LNCAP (cell line): Measurements from ENCODE around the gene MCUR1.

Experiments
- TF ChIP-seq, protein P1 (sequence below): fragments of 450-650 bp; IDR thresholded peaks from 2 replicates; pipeline ENCODE4 v1.5.1; 2017; ENCODE audit warnings: mild to moderate bottlenecking

Gene MCUR1

DNA sequence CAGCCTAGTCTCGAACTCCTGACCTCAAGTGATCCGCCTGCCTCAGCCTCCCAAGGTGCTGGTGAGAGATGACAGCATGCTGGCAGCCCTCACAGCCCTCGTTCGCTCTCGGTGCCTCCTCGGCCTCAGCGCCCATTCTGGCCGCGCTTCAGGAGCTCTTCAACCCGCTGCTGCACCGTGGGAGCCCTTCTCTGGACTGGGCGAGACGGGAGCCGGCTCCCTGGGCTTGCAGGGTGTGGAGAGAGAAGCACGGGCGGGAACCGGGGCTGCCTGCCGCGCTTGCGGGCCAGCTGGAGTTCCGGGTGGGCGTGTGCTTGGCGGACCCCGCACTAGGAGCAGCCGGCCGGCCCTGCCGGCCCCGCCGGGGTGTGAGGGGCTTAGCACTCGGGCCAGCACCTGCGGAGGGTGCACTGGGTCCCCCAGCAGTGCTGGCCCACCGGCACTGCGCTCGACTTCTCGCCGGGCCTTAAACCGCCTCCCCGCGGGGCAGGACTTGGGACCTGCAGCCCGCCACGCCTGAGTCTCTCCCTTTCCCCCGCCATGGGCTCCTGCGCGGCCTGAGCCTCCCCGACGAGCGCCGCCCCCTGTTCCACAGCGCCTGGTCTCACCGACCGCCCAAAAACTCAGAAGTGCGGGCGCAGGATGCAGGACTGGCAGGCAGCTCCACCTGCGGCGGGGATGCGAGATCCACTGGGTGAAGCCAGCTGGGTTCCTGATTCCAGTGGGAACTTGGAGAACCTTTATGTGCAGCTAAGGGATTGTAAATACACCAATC, 71.2 kb downstream of the MCUR1 start:
- TF ChIP-seq, protein P1, sequence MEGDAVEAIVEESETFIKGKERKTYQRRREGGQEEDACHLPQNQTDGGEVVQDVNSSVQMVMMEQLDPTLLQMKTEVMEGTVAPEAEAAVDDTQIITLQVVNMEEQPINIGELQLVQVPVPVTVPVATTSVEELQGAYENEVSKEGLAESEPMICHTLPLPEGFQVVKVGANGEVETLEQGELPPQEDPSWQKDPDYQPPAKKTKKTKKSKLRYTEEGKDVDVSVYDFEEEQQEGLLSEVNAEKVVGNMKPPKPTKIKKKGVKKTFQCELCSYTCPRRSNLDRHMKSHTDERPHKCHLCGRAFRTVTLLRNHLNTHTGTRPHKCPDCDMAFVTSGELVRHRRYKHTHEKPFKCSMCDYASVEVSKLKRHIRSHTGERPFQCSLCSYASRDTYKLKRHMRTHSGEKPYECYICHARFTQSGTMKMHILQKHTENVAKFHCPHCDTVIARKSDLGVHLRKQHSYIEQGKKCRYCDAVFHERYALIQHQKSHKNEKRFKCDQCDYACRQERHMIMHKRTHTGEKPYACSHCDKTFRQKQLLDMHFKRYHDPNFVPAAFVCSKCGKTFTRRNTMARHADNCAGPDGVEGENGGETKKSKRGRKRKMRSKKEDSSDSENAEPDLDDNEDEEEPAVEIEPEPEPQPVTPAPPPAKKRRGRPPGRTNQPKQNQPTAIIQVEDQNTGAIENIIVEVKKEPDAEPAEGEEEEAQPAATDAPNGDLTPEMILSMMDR: no peak

DNA sequence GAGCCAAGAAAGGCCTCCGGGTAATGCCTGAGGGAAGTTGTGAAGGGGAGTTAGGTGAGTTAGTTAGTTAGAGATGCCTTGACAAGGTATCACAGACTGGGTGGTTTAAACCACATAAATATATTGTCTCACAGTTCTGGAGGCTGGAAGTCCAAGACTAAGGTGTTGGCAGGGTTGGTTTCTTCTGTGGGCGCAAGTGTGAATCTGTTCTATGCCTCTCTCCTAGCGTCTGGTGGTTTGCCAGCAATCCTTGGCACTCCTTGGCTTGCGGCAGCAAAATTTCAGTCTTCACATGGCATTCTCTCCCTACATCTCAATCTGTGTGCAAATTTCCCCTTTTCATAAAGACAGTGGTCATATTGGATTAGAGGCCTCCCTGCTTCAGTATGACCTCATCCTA, 73.0 kb downstream of the MCUR1 start:
- TF ChIP-seq, protein P1: no peak
